T-cell (primary cell): ENCODE results near the gene IGSF3. TPM values are rescaled to one million over a fixed set of nuclear protein-coding genes. Genes with fewer than 3 reads are reported as not detected.
A peak's percentile ranks its signal among the peaks of the same experiment; 100 is the strongest.
"Not testable (repeated sequence)": the region's sequence is repeated elsewhere in the genome, so short reads cannot be mapped to it uniquely, and the experiment has no call there.

Experiments
- ATAC-seq, 4 experiments: fragments of 200-7000 bp in 3 of 4; fragments of 150-1000 bp in 1 of 4; cut with Tn5 transposase; replicated peaks in 1 of 4; 1 replicate in 3 of 4; 2 replicates in 1 of 4; pipeline ENCODE4 v1.10.0; 2021; ENCODE audit warnings: moderate library complexity in 3 of 4, mild to moderate bottlenecking in 2 of 4, moderate number of reproducible peaks in 1 of 4
- CTCF ChIA-PET, 2 donors: fragments of 300-600 bp; sonication (Branson Sonifier 250); formaldehyde crosslinking; loops; one replicate each; lab custom pipeline; 2022; ENCODE audit warnings: antibody characterized with exemption in 2 of 2; lab: Charles Lee
- POLR2A ChIA-PET, 2 donors: fragments of 300-600 bp; sonication (Branson Sonifier 250); formaldehyde crosslinking; loops; one replicate each; lab custom pipeline; 2022; ENCODE audit warnings: antibody characterized with exemption in 2 of 2; lab: Charles Lee
- DNase-seq, 35 experiments: peaks; one replicate each; pipeline versions ENCODE4 v3.0.0 to v3.0.0-alpha.2; 2013 to 2023
- H3K27ac ChIP-seq: one replicate; pipeline ENCODE4 v1.5.1; 2013; ENCODE audit warnings: low read length
- H3K27me3 ChIP-seq, 2 experiments: replicated peaks in 1 of 2; 1 replicate in 1 of 2; 2 replicates in 1 of 2; pipeline versions ENCODE4 v1.6.1 to v1.7.0; 2013; ENCODE audit warnings: low read length in 1 of 2, mixed read lengths in 1 of 2; ENCODE audit not compliant: control insufficient read depth in 2 of 2, insufficient read depth in 2 of 2; ENCODE audit errors: extremely low read depth in 1 of 2
- H3K36me3 ChIP-seq, 2 donors: 1 replicate in 1 of 2; 2 replicates in 1 of 2; pipeline versions ENCODE4 v1.6.1 to v1.7.0; 2013; ENCODE audit warnings: low read length in 1 of 2; ENCODE audit not compliant: control insufficient read depth in 2 of 2, insufficient read depth in 1 of 2; ENCODE audit errors: extremely low read depth in 1 of 2
- H3K4me1 ChIP-seq, 2 experiments: 1 replicate in 1 of 2; 2 replicates in 1 of 2; pipeline versions ENCODE4 v1.6.1 to v1.7.0; 2013; ENCODE audit warnings: low read length in 2 of 2, mixed read lengths in 1 of 2; ENCODE audit not compliant: insufficient read depth in 2 of 2, control insufficient read depth in 1 of 2; ENCODE audit errors: extremely low read depth in 1 of 2
- H3K4me3 ChIP-seq, 2 donors: 1 replicate in 1 of 2; 2 replicates in 1 of 2; pipeline versions ENCODE4 v1.5.1 to v1.7.0; 2013; ENCODE audit warnings: mild to moderate bottlenecking in 2 of 2, low read length in 1 of 2, moderate library complexity in 1 of 2; ENCODE audit not compliant: control insufficient read depth in 1 of 2; ENCODE audit errors: extremely low read depth in 1 of 2
- H3K9me3 ChIP-seq: 2 replicates; pipeline ENCODE4 v1.7.0; 2013
- H3K27ac Mint-ChIP-seq, 2 donors: one replicate each; pipeline ENCODE4 v1.8.0; 2020 to 2021; ENCODE audit warnings: mild to moderate bottlenecking in 2 of 2, mixed read lengths in 2 of 2
- H3K27me3 Mint-ChIP-seq, 2 donors: one replicate each; pipeline ENCODE4 v1.8.0; 2021 to 2022; ENCODE audit warnings: mixed read lengths in 2 of 2
- H3K36me3 Mint-ChIP-seq: one replicate; pipeline ENCODE4 v1.8.0; 2021; ENCODE audit warnings: mixed read lengths
- H3K4me1 Mint-ChIP-seq, 3 donors: one replicate each; pipeline ENCODE4 v1.8.0; 2020 to 2022; ENCODE audit warnings: mixed read lengths in 3 of 3, mild to moderate bottlenecking in 1 of 3
- H3K4me3 Mint-ChIP-seq, 3 donors: one replicate each; pipeline ENCODE4 v1.8.0; 2020 to 2022; ENCODE audit warnings: mild to moderate bottlenecking in 3 of 3, mixed read lengths in 3 of 3, moderate library complexity in 3 of 3
- H3K9me3 Mint-ChIP-seq, 3 donors: one replicate each; pipeline ENCODE4 v1.8.0; 2020 to 2022; ENCODE audit warnings: mixed read lengths in 3 of 3
- WGBS: methylation state at CpG from one replicate; pipeline ENCODE4 v1.1.5; 2013; ENCODE audit warnings: missing lambda C conversion rate; ENCODE audit not compliant: insufficient coverage; 5-methylcytosine and 5-hydroxymethylcytosine counted together
- total RNA-seq, 35 experiments: library from RNA in 6 of 35; stranded (reverse) in 6 of 35; fragments of 120-200 nt in 1 of 35; gene quantifications; one replicate each; pipeline versions ENCODE4 v1.2.1 to v1.2.4 and lab custom pipeline; 2013 to 2026

The IGSF3 gene
- total RNA-seq, 5 donors from 2014 or later (not counting 1 experiment from before 2014, with no cell fraction given), result 0.05 to 0.30 (median 0.24) TPM; not detected in 1

DNA sequence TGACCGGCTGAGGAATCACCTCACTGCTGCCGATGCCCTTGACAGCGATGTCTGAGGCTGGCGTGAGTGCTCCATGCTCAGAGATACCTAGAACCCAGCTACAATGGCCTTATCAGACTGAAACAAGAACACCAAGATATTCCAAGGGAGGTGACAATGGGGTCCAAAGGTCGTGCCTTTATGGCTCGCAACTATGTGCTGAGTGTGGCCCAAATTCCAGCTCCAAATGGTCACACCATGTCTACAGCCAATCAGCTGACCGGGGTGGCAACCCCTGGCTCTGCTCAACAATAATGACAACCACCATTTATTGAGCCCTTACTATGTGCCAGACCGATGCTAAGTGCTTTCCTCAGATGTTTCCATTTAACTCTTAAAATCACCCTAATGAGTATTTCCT lies 20.3 kb downstream of the IGSF3 start:
- H3K9me3 Mint-ChIP-seq, H3K36me3 Mint-ChIP-seq, H3K4me3 Mint-ChIP-seq, H3K27me3 ChIP-seq, H3K4me1 Mint-ChIP-seq, H3K4me1 ChIP-seq, CTCF ChIA-PET, ATAC-seq, H3K27ac ChIP-seq, H3K27ac Mint-ChIP-seq, H3K9me3 ChIP-seq, DNase-seq, H3K4me3 ChIP-seq, POLR2A ChIA-PET, H3K36me3 ChIP-seq: not testable (repeated sequence)
- 95% methylated on average over 2 of the region's 8 CpGs for WGBS
- peaks cover 16 to 26% of the 10 kb centered on the region in 2 donors for H3K27me3 Mint-ChIP-seq

GRCh38 chr1:116646673-116647170 lies 20.8 kb downstream of the IGSF3 start:
- H3K4me3 ChIP-seq, H3K27me3 ChIP-seq, CTCF ChIA-PET, H3K27ac ChIP-seq, H3K9me3 ChIP-seq, H3K27ac Mint-ChIP-seq, H3K36me3 Mint-ChIP-seq, H3K36me3 ChIP-seq, H3K9me3 Mint-ChIP-seq, H3K4me1 Mint-ChIP-seq, H3K4me1 ChIP-seq, ATAC-seq, POLR2A ChIA-PET, H3K4me3 Mint-ChIP-seq: not testable (repeated sequence)
- H3K27me3 Mint-ChIP-seq, result peaks cover 16 to 22% of the 10 kb centered on the region in 2 donors
- 48% methylated on average over 8 of the region's 9 CpGs for WGBS
- peak in 3 of 35 experiments; percentile 4 to 10 (median 6) for DNase-seq

DNA sequence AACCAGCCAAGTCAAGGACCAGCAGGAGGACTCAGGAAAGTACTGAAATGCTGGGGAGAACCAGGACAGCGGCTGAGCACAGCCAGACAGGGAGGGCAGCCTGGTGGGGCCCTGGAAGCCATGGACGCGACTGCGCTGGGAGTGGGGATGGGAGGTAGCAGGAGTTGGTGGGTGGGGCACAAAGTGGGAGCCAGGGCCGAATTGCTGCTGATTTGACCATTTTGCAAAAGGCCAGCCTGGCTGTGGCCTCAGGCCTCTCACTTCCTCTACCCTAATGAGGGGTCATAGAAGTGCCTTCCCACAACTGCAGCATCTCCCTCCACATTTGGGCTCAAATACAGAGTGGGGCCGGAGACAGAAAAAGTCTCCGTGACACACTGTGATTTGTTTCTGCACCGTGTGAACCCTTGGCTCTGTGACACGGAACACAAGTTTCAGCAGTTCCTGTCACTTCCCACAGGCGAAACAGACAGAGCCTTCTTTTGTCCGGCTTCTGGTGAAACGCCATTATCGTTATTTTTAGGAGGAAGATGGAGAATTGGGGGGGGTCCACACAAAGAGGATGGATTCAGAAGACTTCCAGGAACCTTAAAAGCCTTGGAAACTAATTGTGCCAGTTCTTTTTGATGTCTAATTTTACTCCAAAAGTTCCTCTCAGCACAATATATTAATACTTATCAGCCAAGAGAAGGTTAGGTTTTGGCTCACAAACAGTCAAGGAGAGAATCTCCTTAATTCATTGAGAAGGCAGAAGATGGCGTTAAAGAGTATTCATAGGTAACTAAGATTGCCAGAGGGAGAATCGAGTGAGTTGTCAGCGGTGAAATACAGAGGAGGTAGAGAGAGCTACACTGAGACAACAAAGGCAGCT lies 21.5 kb downstream of the IGSF3 start:
- H3K27ac ChIP-seq, ATAC-seq, H3K27ac Mint-ChIP-seq, H3K4me1 Mint-ChIP-seq, H3K9me3 ChIP-seq, H3K9me3 Mint-ChIP-seq, H3K4me3 ChIP-seq, DNase-seq, CTCF ChIA-PET, H3K27me3 ChIP-seq, POLR2A ChIA-PET, H3K4me3 Mint-ChIP-seq, H3K36me3 ChIP-seq, H3K4me1 ChIP-seq, H3K36me3 Mint-ChIP-seq: not testable (repeated sequence)
- WGBS, result 95% methylated on average over 4 of the region's 16 CpGs
- H3K27me3 Mint-ChIP-seq, result peaks cover 15 to 21% of the 10 kb centered on the region in 2 donors

GRCh38 chr1:116644993-116645392 lies 22.5 kb downstream of the IGSF3 start:
- CTCF ChIA-PET, H3K9me3 ChIP-seq, H3K9me3 Mint-ChIP-seq, DNase-seq, ATAC-seq, H3K4me3 Mint-ChIP-seq, H3K36me3 Mint-ChIP-seq, H3K27ac Mint-ChIP-seq, H3K4me1 ChIP-seq, H3K36me3 ChIP-seq, POLR2A ChIA-PET, H3K27ac ChIP-seq, H3K27me3 ChIP-seq, H3K4me3 ChIP-seq, H3K4me1 Mint-ChIP-seq: not testable (repeated sequence)
- WGBS, result no CpG with 5 or more reads among the region's 2 CpGs
- peaks cover 16 to 19% of the 10 kb centered on the region in 2 donors for H3K27me3 Mint-ChIP-seq

DNA sequence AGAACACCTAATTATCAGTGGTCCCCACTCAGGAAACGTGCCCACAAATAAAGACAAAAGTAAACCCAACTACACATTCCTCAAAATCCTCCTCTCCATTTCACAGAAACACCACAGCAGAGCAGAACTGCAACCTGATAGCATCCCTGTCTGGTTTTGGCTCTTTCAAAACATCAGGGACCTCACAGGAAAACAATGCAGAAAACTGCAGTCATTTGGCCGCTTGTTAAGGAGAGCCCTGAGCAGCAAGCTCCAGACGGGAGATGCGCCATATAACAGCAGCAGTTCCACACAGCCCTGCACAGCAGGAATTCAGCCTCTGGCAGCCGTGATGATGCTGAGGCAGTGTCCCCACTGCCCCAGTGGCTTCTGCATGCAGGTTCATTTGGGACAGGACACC lies 23.4 kb downstream of the IGSF3 start:
- ATAC-seq, H3K27me3 ChIP-seq, H3K4me1 ChIP-seq, H3K27ac Mint-ChIP-seq, H3K9me3 ChIP-seq, DNase-seq, CTCF ChIA-PET, POLR2A ChIA-PET, H3K27ac ChIP-seq, H3K9me3 Mint-ChIP-seq, H3K36me3 ChIP-seq, H3K4me3 Mint-ChIP-seq, H3K36me3 Mint-ChIP-seq, H3K4me3 ChIP-seq, H3K4me1 Mint-ChIP-seq: not testable (repeated sequence)
- peaks cover 8 to 14% of the 10 kb centered on the region in 2 donors for H3K27me3 Mint-ChIP-seq
- 85% methylated on average over 3 of the region's 5 CpGs for WGBS

GRCh38 chr1:116643281-116643751 lies 24.2 kb downstream of the IGSF3 start:
- CTCF ChIA-PET, H3K4me3 ChIP-seq, H3K4me1 ChIP-seq, H3K27me3 ChIP-seq, H3K9me3 Mint-ChIP-seq, DNase-seq, H3K36me3 Mint-ChIP-seq, H3K27ac ChIP-seq, H3K4me1 Mint-ChIP-seq, H3K27ac Mint-ChIP-seq, H3K9me3 ChIP-seq, H3K4me3 Mint-ChIP-seq, ATAC-seq, POLR2A ChIA-PET, H3K36me3 ChIP-seq: not testable (repeated sequence)
- 82% methylated on average over 11 of the region's 12 CpGs for WGBS
- peaks cover 8 to 14% of the 10 kb centered on the region in 2 donors for H3K27me3 Mint-ChIP-seq
